Neural progenitor cell (in vitro differentiated cells): Measurements from ENCODE around the gene SS18. TPM values are rescaled to one million over a fixed set of nuclear protein-coding genes. Genes with fewer than 3 reads are reported as not detected.

Experiments used
- DNase-seq: peaks from one replicate; pipeline ENCODE4 v3.0.0-alpha.2; 2016; ENCODE audit warnings: low spot score
- H2AFZ ChIP-seq: fragments of 200-600 bp; sonication (generic); replicated peaks from 2 replicates; pipeline ENCODE4 v1.6.1; 2016; ENCODE audit warnings: antibody characterized with exemption
- H3F3A ChIP-seq: fragments of 200-600 bp; sonication (generic); 2 replicates; pipeline ENCODE4 v1.6.1; 2016; ENCODE audit warnings: antibody characterized with exemption, low read depth
- H3K27ac ChIP-seq: fragments of 200-600 bp; sonication (generic); 2 replicates; pipeline ENCODE4 v1.5.1; 2016; ENCODE audit warnings: mild to moderate bottlenecking
- H3K27me3 ChIP-seq: fragments of 200-600 bp; sonication (generic); 2 replicates; pipeline ENCODE4 v1.6.1; 2016; ENCODE audit warnings: mild to moderate bottlenecking, moderate library complexity
- H3K36me3 ChIP-seq: fragments of 200-600 bp; sonication (generic); 2 replicates; pipeline ENCODE4 v1.5.1; 2016
- H3K4me1 ChIP-seq: fragments of 200-600 bp; sonication (generic); 2 replicates; pipeline ENCODE4 v1.6.1; 2016; ENCODE audit warnings: mixed run types
- H3K4me2 ChIP-seq: fragments of 200-600 bp; sonication (generic); 2 replicates; pipeline ENCODE4 v1.6.1; 2016
- H3K4me3 ChIP-seq: fragments of 200-600 bp; sonication (generic); 2 replicates; pipeline ENCODE4 v1.5.1; 2016
- H3K79me2 ChIP-seq: fragments of 200-600 bp; sonication (generic); 2 replicates; pipeline ENCODE4 v1.6.1; 2016; ENCODE audit warnings: low read depth
- H3K9ac ChIP-seq: fragments of 200-600 bp; sonication (generic); 2 replicates; pipeline ENCODE4 v1.6.1; 2016
- H3K9me3 ChIP-seq: fragments of 200-600 bp; sonication (generic); 2 replicates; pipeline ENCODE4 v1.5.1; 2016; ENCODE audit warnings: low read depth
- H4K20me1 ChIP-seq: fragments of 200-600 bp; sonication (generic); 2 replicates; pipeline ENCODE4 v1.6.1; 2016; ENCODE audit warnings: low read depth
- H3K27ac Mint-ChIP-seq: 3 replicates; pipeline ENCODE4 v1.8.0; 2021; ENCODE audit warnings: mixed read lengths
- H3K27me3 Mint-ChIP-seq: 2 replicates; pipeline ENCODE4 v1.8.0; 2022; ENCODE audit warnings: low read depth, mild to moderate bottlenecking, inconsistent platforms, moderate library complexity, mixed read lengths; ENCODE audit not compliant: insufficient read depth
- H3K36me3 Mint-ChIP-seq: 3 replicates; pipeline ENCODE4 v1.8.0; 2021; ENCODE audit warnings: mixed read lengths
- H3K4me1 Mint-ChIP-seq: 3 replicates; pipeline ENCODE4 v1.8.0; 2021; ENCODE audit warnings: mixed read lengths
- H3K4me3 Mint-ChIP-seq: 3 replicates; pipeline ENCODE4 v1.8.0; 2021; ENCODE audit warnings: mild to moderate bottlenecking, moderate library complexity, mixed read lengths
- H3K9me3 Mint-ChIP-seq: 3 replicates; pipeline ENCODE4 v1.8.0; 2020; ENCODE audit warnings: mixed read lengths
- CTCF ChIP-seq: fragments of 200-600 bp; sonication (generic); IDR thresholded peaks from 2 replicates; pipeline ENCODE4 v1.5.1; 2017; ENCODE audit warnings: antibody characterized with exemption, mild to moderate bottlenecking
- EZH2 ChIP-seq: fragments of 200-600 bp; sonication (generic); IDR thresholded peaks from 2 replicates; pipeline ENCODE4 v1.6.1; 2017; ENCODE audit warnings: antibody characterized with exemption, mild to moderate bottlenecking, moderate library complexity
- EZH2phosphoT487 ChIP-seq: fragments of 200-600 bp; sonication (generic); IDR thresholded peaks from 2 replicates; pipeline ENCODE4 v1.6.1; 2017; ENCODE audit warnings: antibody characterized with exemption
- total RNA-seq: library from RNA; depleted of rRNA; stranded (reverse); fragments of >200 nt; gene quantifications from 2 replicates; pipeline ENCODE4 v1.2.3, GENCODE V29; 2015; ENCODE audit warnings: low replicate concordance

Gene SS18
- 139 and 196 TPM in 2 replicates for total RNA-seq

GRCh38 chr18:26090130-26091046 is at the start of gene SS18:
Gene SS18, minus strand, starts transcription at chr18:26090613. Its CDS starts 44 bp downstream, at chr18:26090569.
- no peaks in the 10 kb centered on the region for H3K27me3 ChIP-seq

GRCh38 chr18:26135548-26135947 is 45.1 kb upstream of the SS18 start:
- Histone ChIP-seq H3F3A (no peaks in the 10 kb centered on the region), H2AFZ (no peak overlapping the region), H3K4me3 (no peak overlapping the region), H3K9ac (no peak overlapping the region), H4K20me1 (no peaks in the 10 kb centered on the region), H3K79me2 (no peaks in the 10 kb centered on the region), H3K4me1 (no peaks in the 10 kb centered on the region), H3K9me3 (no peaks in the 10 kb centered on the region), H3K36me3 (no peaks in the 10 kb centered on the region), H3K27me3 (peaks cover 12% of the 10 kb centered on the region), H3K27ac (no peak overlapping the region), H3K4me2 (no peak overlapping the region)
- Mint-ChIP-seq H3K27ac (no peak overlapping the region), H3K4me1 (no peaks in the 10 kb centered on the region), H3K27me3 (peaks cover 2% of the 10 kb centered on the region), H3K9me3 (peaks cover 2% of the 10 kb centered on the region), H3K4me3 (no peak overlapping the region), H3K36me3 (no peaks in the 10 kb centered on the region)
- no peak for TF ChIP-seq CTCF
- TF ChIP-seq EZH2phosphoT487: no peak
- TF ChIP-seq EZH2: no peak
- no peak for DNase-seq

More at GRCh38 chr18:26090130-26091046, at the start of gene SS18:
- Histone ChIP-seq H2AFZ (peak within 1 kb of the TSS; percentile 87), H3F3A (peaks cover 7% of the 10 kb centered on the region), H3K4me2 (peak within 1 kb of the TSS; percentile 88), H3K9me3 (no peaks in the 10 kb centered on the region), H3K79me2 (peaks cover 50% of the 10 kb centered on the region), H3K4me3 (peak within 1 kb of the TSS; percentile 97), H4K20me1 (peaks cover 36% of the 10 kb centered on the region), H3K4me1 (peaks cover 13% of the 10 kb centered on the region), H3K36me3 (peaks cover 6% of the 10 kb centered on the region), H3K9ac (peak within 1 kb of the TSS; percentile 61), H3K27ac (peak within 1 kb of the TSS; percentile 93)
- Mint-ChIP-seq H3K9me3 (no peaks in the 10 kb centered on the region), H3K4me1 (peaks cover 21% of the 10 kb centered on the region), H3K4me3 (peak within 1 kb of the TSS; percentile 95), H3K27ac (peak within 1 kb of the TSS; percentile 95), H3K27me3 (peaks cover 9% of the 10 kb centered on the region), H3K36me3 (peaks cover 10% of the 10 kb centered on the region)
- no peak for TF ChIP-seq CTCF
- no peak for TF ChIP-seq EZH2phosphoT487
- TF ChIP-seq EZH2: peak; percentile 40
- DNase-seq: peak; percentile 96

GRCh38 chr18:26134107-26134506 is 43.7 kb upstream of the SS18 start:
- no peak overlapping the region for H3K27ac ChIP-seq
- H2AFZ ChIP-seq: peak overlapping the region; percentile 75
- H3K79me2 ChIP-seq: no peaks in the 10 kb centered on the region
- no peak overlapping the region for H3K4me3 ChIP-seq
- no peaks in the 10 kb centered on the region for H3K4me1 Mint-ChIP-seq
- peaks cover 12% of the 10 kb centered on the region for H3K27me3 ChIP-seq
- no peak overlapping the region for H3K4me2 ChIP-seq
- H3K4me3 Mint-ChIP-seq: no peak overlapping the region
- H3K9me3 Mint-ChIP-seq: no peaks in the 10 kb centered on the region
- no peak overlapping the region for H3K9ac ChIP-seq
- H3F3A ChIP-seq: no peaks in the 10 kb centered on the region
- H3K27me3 Mint-ChIP-seq: peaks cover under 1% of the 10 kb centered on the region
- H3K9me3 ChIP-seq: no peaks in the 10 kb centered on the region
- no peak for DNase-seq
- no peak for TF ChIP-seq CTCF
- TF ChIP-seq EZH2phosphoT487: no peak
- TF ChIP-seq EZH2: no peak
- no peak overlapping the region for H3K27ac Mint-ChIP-seq
- no peaks in the 10 kb centered on the region for H3K36me3 Mint-ChIP-seq
- H4K20me1 ChIP-seq: no peaks in the 10 kb centered on the region
- no peaks in the 10 kb centered on the region for H3K4me1 ChIP-seq
- no peaks in the 10 kb centered on the region for H3K36me3 ChIP-seq
